HG03575 (cell line): ENCODE results near the gene PEMT.
"Not testable (repeated sequence)": the region's sequence is repeated elsewhere in the genome, so short reads cannot be mapped to it uniquely, and the experiment has no call there.

ENCODE experiments used
- ATAC-seq: cut with Tn5 transposase; IDR thresholded peaks from one replicate; pipeline ENCODE4 v1.9.1; 2021; ENCODE audit not compliant: unreplicated experiment, insufficient number of reproducible peaks, low FRiP score; ENCODE audit errors: extremely low read depth

Gene PEMT

GRCh38 chr17:17497065-17497844 is 94.3 kb downstream of the PEMT start:
- ATAC-seq: no peak

DNA sequence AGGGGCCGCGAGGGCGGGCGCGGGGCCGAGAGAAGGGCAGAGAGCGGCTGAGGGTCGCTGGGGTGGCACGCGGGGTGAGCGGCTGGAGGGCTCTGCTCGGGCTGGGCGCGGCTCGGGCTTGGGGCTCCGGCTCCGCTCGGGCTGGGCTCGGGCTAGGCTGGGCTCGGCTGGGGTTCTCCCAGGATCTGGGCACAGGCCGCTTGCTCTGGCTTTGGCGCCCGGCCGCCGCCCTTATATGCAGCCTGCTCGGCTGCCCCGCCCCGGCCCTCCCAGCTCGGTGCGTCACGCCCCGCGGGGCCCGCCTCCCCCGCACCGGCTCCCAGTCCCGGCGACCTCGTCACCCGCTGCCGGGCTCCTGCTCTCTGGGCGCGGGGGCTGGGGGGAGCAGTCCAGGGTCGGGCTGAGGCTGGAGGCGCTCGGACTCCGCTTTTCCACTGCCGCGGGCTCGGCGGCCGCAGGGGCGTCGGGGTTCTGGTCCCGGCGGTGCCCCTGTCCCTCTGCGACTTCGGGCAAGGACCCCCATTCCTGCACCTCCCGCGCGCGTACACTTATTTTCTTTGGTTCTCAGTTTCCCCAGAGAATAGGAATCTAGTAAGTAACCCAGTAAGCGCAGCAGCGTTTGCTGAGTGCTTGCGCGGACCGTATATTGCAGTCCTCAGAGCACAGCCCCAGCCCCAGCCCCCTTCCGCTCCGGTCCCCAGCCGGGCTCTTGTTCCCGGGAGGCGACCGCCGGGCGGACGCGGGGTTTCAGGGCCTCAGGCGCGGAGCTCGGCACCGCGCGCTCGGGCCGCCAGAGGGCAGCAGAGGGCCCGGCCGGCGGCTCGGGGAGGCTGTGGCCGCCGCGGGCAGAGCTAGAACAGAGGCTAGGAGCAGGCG is 95.1 kb downstream of the PEMT start, which contains the start of gene RASD1:
Gene RASD1, minus strand, starts transcription at position 207 of the 876 bp plus-strand sequence. CDS start 214 bp downstream, outside the sequence.
- no peak for ATAC-seq

- no peak for ATAC-seq
Observed at GRCh38 chr17:17495536-17496188, 95.8 kb downstream of the PEMT start.

DNA sequence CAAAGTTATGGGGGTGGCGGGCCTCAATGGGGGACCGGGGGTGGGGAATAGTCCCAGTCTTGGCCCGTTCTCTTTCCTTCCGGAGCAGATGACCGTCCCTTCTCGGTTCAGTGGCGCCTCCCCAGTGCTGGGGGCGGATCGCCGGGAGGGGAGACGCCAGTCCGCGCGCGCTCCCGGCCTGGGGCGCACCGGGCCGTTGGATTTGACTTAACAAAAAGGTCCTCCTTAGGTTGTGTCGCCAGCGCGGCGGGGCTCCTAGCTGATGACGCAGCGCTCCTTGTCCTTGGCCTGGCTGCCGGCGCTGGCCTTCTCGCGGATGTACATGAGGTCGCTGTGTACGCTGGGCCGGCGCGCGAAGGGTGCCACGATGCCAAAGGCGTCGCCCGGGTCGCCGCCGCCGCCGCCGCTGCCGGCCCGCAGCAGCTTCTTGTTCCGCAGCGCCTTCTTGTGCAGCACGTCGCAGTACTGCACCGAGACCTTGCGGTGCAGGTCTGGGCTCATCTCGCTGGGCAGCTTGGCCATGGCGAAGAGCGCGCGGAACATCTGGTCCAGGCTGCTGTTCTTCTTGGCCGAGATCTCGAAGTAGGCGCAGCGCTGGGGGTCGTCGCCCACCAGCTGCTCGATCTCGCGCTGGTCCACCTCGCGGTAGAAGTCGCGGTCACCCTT is 96.5 kb downstream of the PEMT start:
- no peak for ATAC-seq

GRCh38 chr17:17494499-17494869 is 97.0 kb downstream of the PEMT start:
- ATAC-seq: no peak

- no peak for ATAC-seq
Observed at GRCh38 chr17:17493986-17494466, 97.5 kb downstream of the PEMT start.

DNA sequence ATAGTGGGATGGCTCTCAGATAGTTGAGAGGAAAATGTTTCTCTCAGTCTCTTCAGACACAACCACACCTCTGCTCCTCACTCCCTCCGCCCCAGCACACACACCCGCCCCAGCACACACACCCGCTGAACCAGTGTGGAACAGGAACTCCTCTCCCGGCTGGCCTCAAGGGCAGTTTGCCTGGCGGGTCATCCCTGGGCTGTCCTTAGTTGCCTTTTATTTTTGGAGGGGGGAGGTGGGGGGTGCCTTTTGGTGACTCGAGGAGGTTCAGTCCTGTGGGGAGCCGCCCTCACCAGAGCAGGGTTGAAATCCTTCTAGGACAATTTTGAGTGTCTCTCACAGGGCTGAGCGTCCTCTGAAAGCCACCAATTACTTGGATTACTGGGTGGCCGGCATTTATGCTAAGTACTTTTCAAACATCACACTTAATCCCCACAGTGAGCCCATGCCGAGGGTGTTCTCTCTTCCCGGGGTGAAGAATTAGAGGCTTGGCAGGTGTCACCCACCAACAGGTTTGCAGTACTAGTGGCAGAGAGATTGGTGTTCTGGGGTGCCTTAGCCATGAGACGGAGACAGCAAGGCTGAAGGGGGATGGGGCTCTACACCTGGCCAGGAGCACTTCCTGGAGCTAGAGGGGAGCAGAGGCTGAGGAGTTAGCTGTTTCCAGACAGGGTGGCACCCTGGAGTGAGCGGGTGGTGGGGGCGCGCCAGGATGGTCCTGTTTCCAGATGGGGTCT is 98.1 kb downstream of the PEMT start:
- no peak for ATAC-seq

GRCh38 chr17:17492571-17492970 is 98.9 kb downstream of the PEMT start:
- no peak for ATAC-seq

DNA sequence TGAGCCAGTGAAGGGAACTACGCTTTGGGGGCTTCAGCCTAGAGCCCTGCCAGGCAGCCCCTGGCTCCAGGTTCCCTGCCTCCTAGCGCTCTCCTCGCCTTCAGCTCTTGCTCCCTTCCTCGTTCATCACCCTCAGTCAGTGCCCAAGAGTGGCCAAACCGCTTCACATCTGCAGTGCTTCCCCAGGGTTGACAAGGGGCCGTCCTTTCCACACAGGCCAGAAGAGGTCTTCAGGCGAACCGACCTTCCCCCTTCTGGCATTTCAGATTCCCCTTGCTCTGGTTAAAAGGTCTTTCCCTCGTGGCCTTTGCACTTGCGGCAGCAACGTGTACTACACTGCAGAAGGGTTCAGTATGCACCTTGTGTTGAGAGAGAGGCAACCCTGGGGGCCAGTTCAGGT is 99.4 kb downstream of the PEMT start:
- ATAC-seq: no peak

DNA sequence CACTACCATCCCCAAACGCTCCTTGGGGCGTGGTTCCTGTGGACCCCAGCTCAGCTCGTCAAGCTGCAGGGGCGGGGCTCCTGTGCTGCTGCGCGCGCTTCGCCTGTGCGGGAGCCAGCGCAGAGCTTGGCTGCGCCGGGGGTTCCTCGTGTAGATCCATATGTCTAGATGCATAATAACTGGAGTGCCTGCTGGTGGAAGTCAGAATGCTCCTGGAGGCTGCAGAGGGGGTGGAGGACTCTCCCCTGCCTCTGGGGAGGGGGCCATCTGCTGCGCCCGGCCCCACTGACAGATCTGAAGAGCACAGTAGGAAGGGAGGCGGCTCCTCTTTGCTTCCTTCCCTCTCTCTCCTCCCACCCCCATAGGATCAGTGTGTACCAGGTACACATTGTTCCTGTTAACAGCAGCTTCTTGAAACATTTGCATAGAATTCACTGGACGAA is 99.9 kb downstream of the PEMT start:
- no peak for ATAC-seq

- ATAC-seq: no peak
Observed at GRCh38 chr17:17491031-17491471, 100.5 kb downstream of the PEMT start.

- no peak for ATAC-seq
Observed at GRCh38 chr17:17487998-17488397, 103.5 kb downstream of the PEMT start.

DNA sequence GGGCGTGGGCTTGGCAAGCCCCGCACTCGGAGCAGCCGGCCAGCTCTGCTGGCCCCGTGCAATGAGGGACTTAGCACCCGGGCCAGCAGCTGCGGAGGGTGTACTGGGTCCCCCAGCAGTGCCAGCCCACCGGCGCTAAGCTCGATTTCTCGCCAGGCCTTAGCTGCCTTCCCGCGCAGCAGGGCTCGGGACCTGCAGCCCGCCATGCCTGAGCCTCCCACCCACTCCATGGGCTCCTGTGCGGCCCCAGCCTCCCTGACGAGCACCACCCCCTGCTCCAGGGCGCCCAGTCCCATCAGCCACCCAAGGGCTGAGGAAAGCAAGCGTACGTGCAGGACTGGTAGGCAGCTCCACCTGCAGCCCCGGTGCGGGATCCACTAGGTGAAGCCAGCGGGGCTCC is 105.1 kb downstream of the PEMT start:
- ATAC-seq: not testable (repeated sequence)

DNA sequence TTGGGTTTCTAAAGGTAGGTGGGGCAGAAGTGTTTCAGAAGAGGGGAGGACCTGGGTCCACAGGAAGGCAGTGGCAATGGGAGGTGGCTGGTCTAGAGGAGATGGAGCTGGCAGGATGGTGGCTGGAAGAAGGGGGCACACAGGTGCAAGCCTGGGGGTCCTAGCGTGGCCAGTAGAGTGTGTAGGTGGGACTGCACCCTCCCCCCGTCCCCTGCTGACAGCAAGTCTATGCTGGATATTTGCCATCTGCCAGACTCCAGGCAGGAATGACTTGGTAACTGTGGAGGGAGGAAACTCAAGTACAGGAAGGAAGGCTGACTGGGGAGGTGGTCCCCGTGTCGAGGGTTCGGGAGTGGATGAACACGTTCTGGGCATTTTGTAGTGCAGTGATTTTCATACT is 106.1 kb downstream of the PEMT start:
- ATAC-seq: no peak

GRCh38 chr17:17484451-17484899 is 107.0 kb downstream of the PEMT start:
- no peak for ATAC-seq

DNA sequence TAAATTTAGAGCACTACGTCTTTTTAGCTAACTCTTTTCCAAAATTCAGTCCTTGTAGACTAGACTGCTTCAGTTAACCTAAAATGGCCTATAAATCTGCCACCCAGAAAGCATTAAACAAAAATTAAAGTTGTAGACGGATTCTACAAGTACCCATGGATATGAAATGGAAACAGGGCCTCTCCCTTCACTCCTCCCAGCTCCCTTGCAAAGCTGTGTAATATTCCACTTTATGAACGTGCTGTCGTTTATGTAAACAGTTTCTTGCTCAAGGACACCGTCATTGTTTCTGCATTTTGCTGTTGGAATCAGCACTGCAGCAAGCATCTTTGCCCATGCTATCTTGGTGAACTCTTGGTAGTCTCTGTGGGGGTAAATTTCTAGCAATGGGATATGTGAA is 109.6 kb downstream of the PEMT start:
- ATAC-seq: no peak

DNA sequence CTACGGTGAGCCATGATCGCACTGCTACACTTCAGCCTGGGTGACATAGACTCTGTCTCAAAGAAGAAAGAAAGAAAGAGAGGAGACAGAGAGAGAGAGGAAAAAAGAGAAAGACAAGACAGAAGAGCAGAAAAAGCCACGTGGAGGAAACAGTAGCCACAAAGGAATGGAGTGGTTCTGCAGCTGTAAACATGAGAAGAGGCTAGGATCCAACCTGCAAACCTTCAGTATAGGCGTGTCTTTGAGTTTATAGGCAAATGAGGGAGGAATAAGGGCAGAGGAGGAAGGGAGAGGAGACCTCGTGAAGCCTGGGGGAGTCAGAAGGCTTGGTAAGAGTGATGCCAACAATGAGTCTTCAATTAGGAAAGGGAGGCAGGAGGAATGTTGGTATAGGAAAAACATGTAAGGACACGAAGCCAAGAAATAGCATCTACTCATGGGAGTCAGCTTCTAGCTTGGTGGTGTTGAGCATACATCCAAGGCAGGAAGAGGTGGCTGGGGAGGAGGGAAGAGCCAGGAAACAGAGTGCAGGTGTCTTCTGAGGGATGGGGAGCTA is 110.8 kb downstream of the PEMT start:
- no peak for ATAC-seq

DNA sequence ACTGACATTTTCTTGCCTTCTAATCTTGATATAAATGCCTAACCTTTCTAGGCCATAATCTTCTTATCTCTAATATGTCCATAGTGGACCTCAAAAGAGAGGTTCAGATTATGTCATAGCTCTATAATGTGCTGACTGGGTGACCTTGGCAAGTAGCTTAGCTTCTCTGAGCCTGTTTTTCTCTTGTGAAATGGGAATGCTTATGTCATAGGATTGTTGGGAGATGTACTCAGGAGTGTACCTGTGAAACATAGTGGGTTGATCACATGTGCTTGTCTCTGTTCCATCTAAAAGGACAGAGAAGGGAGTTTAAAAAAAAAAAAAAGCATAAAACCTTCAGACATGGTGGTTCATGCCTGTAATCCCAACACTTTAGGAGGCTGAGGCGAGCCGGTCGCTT is 112.3 kb downstream of the PEMT start:
- ATAC-seq: no peak
